GM06990 (cell line): ENCODE measurements around the gene KCNJ10.

ENCODE experiments used
- DNase-seq: peaks from one replicate; pipeline ENCODE4 v3.0.0-alpha.2; 2011; ENCODE audit not compliant: insufficient read length; ENCODE audit errors: extremely low read depth
- H3K27me3 ChIP-seq: replicated peaks from 2 replicates; pipeline ENCODE4 v1.6.0; 2011; ENCODE audit warnings: low read length; ENCODE audit not compliant: control insufficient read depth, insufficient read depth
- H3K36me3 ChIP-seq: 2 replicates; pipeline ENCODE4 v1.5.1; 2011; ENCODE audit warnings: low read length; ENCODE audit not compliant: control insufficient read depth, insufficient read depth
- H3K4me3 ChIP-seq: replicated peaks from 2 replicates; pipeline ENCODE4 v1.5.1; 2011; ENCODE audit warnings: low read depth, mild to moderate bottlenecking, control low read depth, low read length
- CTCF ChIP-seq: IDR thresholded peaks from 2 replicates; pipeline ENCODE4 v1.5.1; 2011; ENCODE audit warnings: low read length, control low read depth, mild to moderate bottlenecking, inconsistent platforms; ENCODE audit not compliant: insufficient read depth, poor library complexity, severe bottlenecking

Gene KCNJ10

DNA sequence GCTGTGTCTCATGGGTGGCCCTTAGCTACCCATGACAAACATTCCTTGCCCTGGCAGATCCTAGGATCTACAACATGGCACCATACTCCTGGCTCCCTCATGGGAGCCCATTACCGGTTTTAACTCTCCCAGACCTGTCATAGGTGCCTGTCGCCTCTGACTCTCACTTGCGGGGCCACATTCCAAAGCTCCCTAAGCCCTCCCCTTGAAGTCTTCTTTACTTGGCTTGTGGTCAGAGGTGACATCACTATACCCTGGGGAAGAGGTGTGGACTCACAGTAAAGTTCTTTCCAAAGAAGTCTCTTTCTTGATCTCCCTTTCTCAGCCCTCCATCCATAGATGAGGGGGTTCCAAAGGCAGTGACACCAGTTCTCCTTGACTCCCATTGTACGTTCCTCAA, 110.5 kb downstream of the KCNJ10 start:
- Histone ChIP-seq H3K36me3 (no peaks in the 10 kb centered on the region), H3K4me3 (no peak overlapping the region), H3K27me3 (no peaks in the 10 kb centered on the region; the same call in 1 of the 2 replicates)
- no peak for DNase-seq
- no peak for TF ChIP-seq CTCF

GRCh38 chr1:159958719-159959380, 111.1 kb downstream of the KCNJ10 start:
- Histone ChIP-seq H3K27me3 (no peaks in the 10 kb centered on the region), H3K36me3 (no peaks in the 10 kb centered on the region), H3K4me3 (no peak overlapping the region; the same call in 1 of the 2 replicates)
- DNase-seq = no peak
- no peak for TF ChIP-seq CTCF

GRCh38 chr1:159957824-159958268, 112.1 kb downstream of the KCNJ10 start:
- H3K36me3 ChIP-seq = no peaks in the 10 kb centered on the region
- H3K4me3 ChIP-seq = no peak overlapping the region
- no peak for TF ChIP-seq CTCF
- no peak for DNase-seq
- H3K27me3 ChIP-seq = no peaks in the 10 kb centered on the region; the same call in none of the 2 replicates

- H3K27me3 ChIP-seq = peaks cover 1% of the 10 kb centered on the region
- TF ChIP-seq CTCF = no peak
- DNase-seq = no peak
- H3K4me3 ChIP-seq = no peak overlapping the region
- no peaks in the 10 kb centered on the region for H3K36me3 ChIP-seq
These were observed 114.5 kb downstream of the KCNJ10 start for GRCh38 chr1:159955456-159955855.

- no peak within 1 kb of the TSS for H3K4me3 ChIP-seq
- peaks cover 1% of the 10 kb centered on the region for H3K27me3 ChIP-seq
- no peaks in the 10 kb centered on the region for H3K36me3 ChIP-seq
- DNase-seq = no peak
- TF ChIP-seq CTCF = no peak
These were observed 116.1 kb downstream of the KCNJ10 start, which contains the start of gene SLAMF9 for GRCh38 chr1:159953536-159954515. Gene SLAMF9, minus strand, starts transcription at chr1:159954237. Its CDS starts 100 bp downstream, at chr1:159954137.
